Hematopoietic multipotent progenitor cell treated with erythropoietin and hydrocortisone succinate and interleukin-3 and kit ligand, for 4 days (in vitro differentiated cells): ENCODE measurements around the gene PTPRK.
"Not testable (repeated sequence)": the region's sequence is repeated elsewhere in the genome, so short reads cannot be mapped to it uniquely, and the experiment has no call there.

Experiments
- DNase-seq: peaks from one replicate; pipeline ENCODE4 v3.0.0-alpha.2; 2015

Gene PTPRK

GRCh38 chr6:128437685-128438084 is 82.7 kb downstream of the PTPRK start:
- no peak for DNase-seq

GRCh38 chr6:128434752-128435151 is 85.6 kb downstream of the PTPRK start:
- DNase-seq = not testable (repeated sequence)

GRCh38 chr6:128432394-128432793 is 88.0 kb downstream of the PTPRK start:
- no peak for DNase-seq

- DNase-seq = no peak
These were observed 93.3 kb downstream of the PTPRK start for GRCh38 chr6:128427139-128427538.

GRCh38 chr6:128425856-128426255 is 94.5 kb downstream of the PTPRK start:
- no peak for DNase-seq

- DNase-seq = no peak
These were observed 97.5 kb downstream of the PTPRK start for GRCh38 chr6:128422871-128423270.

- DNase-seq = no peak
These were observed 98.2 kb downstream of the PTPRK start for GRCh38 chr6:128422200-128422599.

GRCh38 chr6:128421788-128422187 is 98.6 kb downstream of the PTPRK start:
- DNase-seq = no peak

GRCh38 chr6:128417698-128418097 is 102.7 kb downstream of the PTPRK start:
- no peak for DNase-seq

GRCh38 chr6:128415387-128415786 is 105.0 kb downstream of the PTPRK start:
- no peak for DNase-seq

- DNase-seq = no peak
These were observed 105.5 kb downstream of the PTPRK start for GRCh38 chr6:128414943-128415342.

GRCh38 chr6:128413291-128413690 is 107.1 kb downstream of the PTPRK start:
- DNase-seq = no peak

- no peak for DNase-seq
These were observed 107.7 kb downstream of the PTPRK start for GRCh38 chr6:128412680-128413079.

- DNase-seq = no peak
These were observed 109.8 kb downstream of the PTPRK start for GRCh38 chr6:128410584-128410983.

GRCh38 chr6:128409003-128409402 is 111.4 kb downstream of the PTPRK start:
- DNase-seq = no peak

GRCh38 chr6:128406453-128406852 is 113.9 kb downstream of the PTPRK start:
- DNase-seq = no peak

GRCh38 chr6:128403618-128404444 is 116.6 kb downstream of the PTPRK start:
- DNase-seq = no peak

- no peak for DNase-seq
These were observed 119.5 kb downstream of the PTPRK start for GRCh38 chr6:128400875-128401274.

- no peak for DNase-seq
These were observed 122.4 kb downstream of the PTPRK start for GRCh38 chr6:128397996-128398395.

- no peak for DNase-seq
These were observed 124.8 kb downstream of the PTPRK start for GRCh38 chr6:128395596-128395995.

GRCh38 chr6:128395188-128395587 is 125.2 kb downstream of the PTPRK start:
- DNase-seq = no peak

GRCh38 chr6:128394167-128394566 is 126.2 kb downstream of the PTPRK start:
- no peak for DNase-seq

GRCh38 chr6:128389820-128390534 is 130.4 kb downstream of the PTPRK start:
- DNase-seq = no peak

GRCh38 chr6:128388380-128388779 is 132.0 kb downstream of the PTPRK start:
- DNase-seq = no peak
